ENCODE measurements around the gene MLX.

MLX gene

GRCh38 chr17:42541041-42541833 lies 25.7 kb upstream of the MLX start:
- TF ChIP-seq TAF1 (IDR thresholded peaks at IDR 0.05; ENCODE audit: borderline replicate concordance, insufficient read depth, low read length) = no peak
- no peak for TF ChIP-seq REST (IDR thresholded peaks at IDR 0.05; ENCODE audit: insufficient read depth in 1 of 2, low read depth in 2 of 2, low read length in 2 of 2)
- TF ChIP-seq SIN3A (IDR thresholded peaks at IDR 0.05; ENCODE audit: borderline replicate concordance, insufficient read depth, low read length) = no peak
- TF ChIP-seq FOXP2 (optimal IDR thresholded peaks at IDR 0.05; ENCODE audit: borderline replicate concordance, extremely low read depth, extremely low read length, insufficient read depth) = no peak

GRCh38 chr17:42543190-42544079 lies 23.5 kb upstream of the MLX start:
- TF ChIP-seq SIN3A (IDR thresholded peaks at IDR 0.05; ENCODE audit: borderline replicate concordance, insufficient read depth, low read length) (no peak), POLR2AphosphoS5 (IDR thresholded peaks at IDR 0.05; ENCODE audit: low read depth, low read length) (no peak), REST (IDR thresholded peaks at IDR 0.05; ENCODE audit: insufficient read depth in 1 of 2, low read depth in 2 of 2, low read length in 2 of 2) (no peak), TAF1 (IDR thresholded peaks at IDR 0.05; ENCODE audit: borderline replicate concordance, insufficient read depth, low read length) (no peak), FOXP2 (optimal IDR thresholded peaks at IDR 0.05; ENCODE audit: borderline replicate concordance, extremely low read depth, extremely low read length, insufficient read depth) (no peak)

GRCh38 chr17:42544874-42545283 lies 22.0 kb upstream of the MLX start:
- TF ChIP-seq SIN3A (IDR thresholded peaks at IDR 0.05; ENCODE audit: borderline replicate concordance, insufficient read depth, low read length) = no peak
- TF ChIP-seq POLR2AphosphoS5 (IDR thresholded peaks at IDR 0.05; ENCODE audit: low read depth, low read length) = no peak
- TF ChIP-seq FOXP2 (optimal IDR thresholded peaks at IDR 0.05; ENCODE audit: borderline replicate concordance, extremely low read depth, extremely low read length, insufficient read depth) = no peak
- TF ChIP-seq REST (IDR thresholded peaks at IDR 0.05; ENCODE audit: insufficient read depth in 1 of 2, low read depth in 2 of 2, low read length in 2 of 2) = no peak
- no peak for TF ChIP-seq TAF1 (IDR thresholded peaks at IDR 0.05; ENCODE audit: borderline replicate concordance, insufficient read depth, low read length)

- TF ChIP-seq SIN3A (IDR thresholded peaks at IDR 0.05; ENCODE audit: borderline replicate concordance, insufficient read depth, low read length) (no peak), POLR2AphosphoS5 (IDR thresholded peaks at IDR 0.05; ENCODE audit: low read depth, low read length) (no peak), TAF1 (IDR thresholded peaks at IDR 0.05; ENCODE audit: borderline replicate concordance, insufficient read depth, low read length) (no peak), REST (IDR thresholded peaks at IDR 0.05; ENCODE audit: insufficient read depth in 1 of 2, low read depth in 2 of 2, low read length in 2 of 2) (no peak), FOXP2 (optimal IDR thresholded peaks at IDR 0.05; ENCODE audit: borderline replicate concordance, extremely low read depth, extremely low read length, insufficient read depth) (no peak)
Observed at GRCh38 chr17:42547001-42547461, 19.9 kb upstream of the MLX start.

All from PFSK-1 (cell line).